ENCODE data around the gene EVPLL.
A peak's percentile ranks its signal among the peaks of the same experiment; 100 is the strongest.
"Not testable (repeated sequence)": the region's sequence is repeated elsewhere in the genome, so short reads cannot be mapped to it uniquely, and the experiment has no call there.

EVPLL gene

DNA sequence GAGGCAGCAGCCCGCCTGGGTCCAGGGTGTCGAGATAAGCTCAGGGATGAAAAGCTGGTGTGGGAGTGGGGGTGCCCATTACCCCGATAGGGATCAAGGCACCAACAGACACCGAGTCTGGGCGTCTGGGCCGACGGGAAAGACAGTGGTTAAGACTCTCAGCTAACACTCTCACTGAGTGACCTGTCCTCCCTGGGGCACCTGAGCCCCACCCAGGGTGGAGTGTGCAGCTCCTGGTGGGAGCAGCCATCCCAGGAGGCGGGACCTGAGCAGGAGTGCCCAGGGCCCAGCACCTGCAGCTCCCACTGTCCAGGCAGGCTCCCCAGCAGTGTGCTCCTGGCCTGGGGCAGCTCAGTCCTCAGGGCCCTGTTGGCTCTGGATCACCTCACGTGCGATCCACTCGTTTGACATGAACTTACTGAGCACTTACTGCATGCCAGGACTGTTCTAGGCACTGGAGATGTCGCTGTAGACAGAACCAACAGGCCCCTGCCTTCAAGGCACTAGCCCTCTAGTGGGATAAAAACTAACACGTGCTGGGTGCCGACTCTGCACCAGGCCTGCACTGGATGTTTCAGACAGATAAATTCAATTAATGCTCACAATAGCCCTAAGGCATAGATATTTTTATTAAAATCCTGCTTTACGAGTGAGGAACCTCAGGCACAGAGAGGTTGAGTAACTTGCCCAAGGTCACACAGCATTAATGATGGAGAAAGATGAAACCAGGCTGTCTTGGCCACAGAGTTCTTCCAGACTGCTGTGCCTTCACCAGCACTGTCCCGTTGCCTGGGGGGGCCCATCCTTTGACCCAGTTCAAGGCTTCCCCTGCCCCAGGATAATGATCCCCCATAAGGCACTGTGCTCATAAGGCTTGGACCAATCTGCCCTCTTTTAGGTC lies 1.9 kb downstream of the EVPLL start:
- DNase-seq = no peak

DNA sequence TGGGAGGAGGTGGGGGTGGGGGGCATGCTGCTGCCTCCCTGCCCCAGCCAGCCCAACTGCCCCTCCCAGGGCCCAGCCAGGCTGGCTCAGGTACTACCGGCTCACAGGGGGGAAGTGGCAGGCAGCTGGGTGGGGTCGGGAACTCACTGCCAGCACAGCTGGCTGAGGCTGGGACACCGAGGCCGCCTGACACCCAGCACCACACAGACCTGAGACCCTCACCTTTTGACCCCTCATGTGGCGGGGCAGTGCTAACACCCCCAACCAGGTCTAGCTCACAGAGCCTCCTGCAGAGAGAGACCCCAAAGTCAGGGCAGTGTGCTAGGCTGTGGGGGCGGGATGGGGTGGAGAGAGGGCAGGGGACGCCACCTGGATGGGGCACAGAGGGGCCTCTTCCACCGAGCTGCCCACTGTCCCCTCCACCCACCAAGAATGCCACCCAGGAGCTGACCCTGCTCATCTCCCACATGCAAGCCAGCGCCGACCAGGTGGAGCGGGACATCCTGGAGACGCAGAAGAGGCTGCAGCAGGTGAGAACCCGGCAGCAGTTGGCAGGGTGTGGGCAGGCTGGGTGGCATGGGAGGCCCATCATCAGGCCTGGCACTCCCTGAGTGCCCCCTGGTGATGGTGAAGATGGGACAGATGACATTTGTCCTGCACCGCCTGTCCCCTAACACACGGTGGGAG lies 3.0 kb downstream of the EVPLL start:
- no peak for DNase-seq

GRCh38 chr17:18381158-18381952 lies 3.8 kb downstream of the EVPLL start:
- DNase-seq = no peak

DNA sequence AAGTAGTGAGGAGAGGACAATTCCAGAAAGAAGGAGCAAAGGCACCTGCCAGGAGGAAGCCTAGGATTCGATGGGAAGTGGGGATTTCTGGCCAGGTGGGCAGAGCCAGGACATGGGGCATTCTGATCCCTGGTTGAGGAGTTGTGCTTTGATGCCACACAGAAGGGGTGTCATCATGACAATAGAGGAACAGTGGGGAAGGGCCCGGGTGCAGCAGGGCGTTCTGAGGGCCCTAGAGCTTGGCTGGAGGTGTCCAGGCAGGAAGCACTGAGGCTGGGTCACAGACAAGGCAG lies 4.3 kb downstream of the EVPLL start:
- no peak for DNase-seq

GRCh38 chr17:18382441-18383078 lies 5.0 kb downstream of the EVPLL start:
- no peak for DNase-seq

GRCh38 chr17:18383079-18383481 lies 5.5 kb downstream of the EVPLL start:
- DNase-seq = not testable (repeated sequence)

DNA sequence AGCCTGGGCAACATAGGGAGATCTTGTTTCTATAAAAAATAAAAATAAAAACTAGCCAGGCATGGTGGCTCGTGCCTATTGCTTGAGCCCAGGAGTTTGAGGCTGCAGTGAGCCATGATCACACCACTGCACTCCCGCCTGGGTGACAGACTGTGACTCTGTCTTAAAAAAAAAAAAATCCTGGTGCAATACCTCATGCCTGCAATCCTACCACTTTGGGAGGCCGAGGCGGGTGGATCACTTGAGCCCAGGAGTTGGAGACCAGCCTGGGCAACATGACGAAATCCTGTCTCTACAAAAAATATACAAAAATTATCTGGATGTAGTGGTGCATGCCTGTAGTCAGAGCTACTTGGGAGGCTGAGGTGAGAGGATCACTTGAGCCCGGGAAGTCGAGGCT lies 6.7 kb downstream of the EVPLL start:
- not testable (repeated sequence) for DNase-seq

- not testable (repeated sequence) for DNase-seq
Measured at GRCh38 chr17:18387583-18387982, 10.0 kb downstream of the EVPLL start.

- not testable (repeated sequence) for DNase-seq
Measured at GRCh38 chr17:18388266-18388665, 10.7 kb downstream of the EVPLL start.

GRCh38 chr17:18388728-18389127 lies 11.2 kb downstream of the EVPLL start:
- DNase-seq = not testable (repeated sequence)

- DNase-seq = not testable (repeated sequence)
Measured at GRCh38 chr17:18401872-18402590, 24.5 kb downstream of the EVPLL start.

DNA sequence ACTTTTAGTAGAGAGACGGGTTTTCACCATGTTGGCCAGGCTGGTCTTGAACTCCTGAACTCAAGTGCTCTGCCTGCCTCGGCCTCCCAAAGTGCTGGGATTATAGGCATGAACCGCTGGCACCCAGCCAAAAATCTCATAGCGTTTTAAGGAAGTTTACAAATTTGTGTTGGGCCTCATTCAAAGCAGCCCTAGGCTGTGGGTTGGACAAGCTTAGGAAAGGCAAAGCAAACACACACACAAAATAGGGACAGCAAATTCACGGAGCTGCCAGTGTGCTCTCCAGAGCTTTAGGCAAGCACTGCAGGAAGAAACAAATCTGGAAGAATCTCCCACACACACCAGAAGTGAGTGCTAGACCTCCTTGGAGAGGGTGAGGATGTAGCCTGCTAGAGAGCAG lies 25.6 kb downstream of the EVPLL start:
- DNase-seq = not testable (repeated sequence)

DNA sequence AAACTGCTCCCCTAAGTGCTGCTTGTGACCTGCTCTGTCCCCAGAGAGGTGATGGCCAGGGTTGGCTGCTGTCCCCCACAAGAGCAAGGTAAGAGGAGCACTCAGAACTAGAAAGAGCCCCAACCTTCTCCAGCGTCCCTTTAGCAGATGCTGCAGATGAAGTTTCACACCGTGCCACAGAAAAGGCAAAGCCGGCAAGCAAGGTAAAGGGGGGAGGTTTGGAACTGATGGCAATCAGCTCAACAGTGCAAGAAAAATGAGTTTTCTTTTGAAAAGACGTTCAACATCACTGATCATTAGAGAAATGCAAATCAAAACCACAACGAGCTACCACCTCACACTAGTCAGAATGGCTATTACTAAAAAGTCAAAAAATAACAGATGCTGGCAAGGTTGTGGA lies 26.0 kb downstream of the EVPLL start:
- not testable (repeated sequence) for DNase-seq

- DNase-seq = not testable (repeated sequence)
Measured at GRCh38 chr17:18408906-18409305, 31.3 kb downstream of the EVPLL start.

GRCh38 chr17:18409321-18409720 lies 31.7 kb downstream of the EVPLL start:
- not testable (repeated sequence) for DNase-seq

DNA sequence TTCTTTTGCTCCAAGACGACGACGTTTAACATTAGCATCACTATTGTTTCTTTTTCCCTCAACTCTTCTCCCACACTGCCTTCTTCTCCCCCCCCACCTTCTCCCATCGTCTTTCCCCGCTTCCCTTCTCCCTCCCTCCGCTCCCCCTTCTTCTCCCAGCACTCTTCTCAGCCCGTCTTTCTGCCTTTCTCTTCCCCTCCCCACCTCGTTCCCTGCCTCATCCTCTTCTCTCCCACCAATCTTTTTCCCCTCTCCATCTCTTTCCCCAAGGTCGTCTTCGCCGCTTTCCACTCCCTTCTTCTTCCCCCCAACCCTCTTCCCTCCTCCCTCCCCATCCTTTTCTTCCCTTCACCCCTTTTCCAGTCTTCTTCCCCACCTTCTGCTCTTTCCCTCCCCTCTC lies 33.2 kb downstream of the EVPLL start:
- DNase-seq = not testable (repeated sequence)

GRCh38 chr17:18411377-18411864 lies 33.8 kb downstream of the EVPLL start:
- DNase-seq = peak; percentile 63

GRCh38 chr17:18412001-18412538 lies 34.5 kb downstream of the EVPLL start:
- DNase-seq = not testable (repeated sequence)

DNA sequence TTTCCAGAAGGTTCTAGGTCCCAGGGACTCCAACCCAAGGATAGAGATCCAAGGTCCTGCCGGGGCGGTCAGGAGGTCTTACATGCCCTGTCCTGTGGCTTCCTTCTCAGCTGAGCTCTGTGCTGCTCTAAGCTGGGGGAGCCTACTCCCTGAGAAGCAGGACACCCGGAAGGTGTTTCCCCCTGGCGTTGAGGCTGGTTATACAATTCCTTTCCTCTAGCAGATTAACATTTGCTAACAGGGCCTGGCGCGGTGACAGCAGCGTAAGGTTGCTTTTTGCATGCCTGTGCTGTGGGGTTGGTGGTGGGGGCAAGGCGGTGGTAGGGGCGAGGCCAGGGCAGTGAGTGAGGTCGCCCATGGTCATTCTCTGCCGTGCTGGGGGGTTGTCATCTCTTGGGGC lies 43.9 kb downstream of the EVPLL start:
- not testable (repeated sequence) for DNase-seq

DNA sequence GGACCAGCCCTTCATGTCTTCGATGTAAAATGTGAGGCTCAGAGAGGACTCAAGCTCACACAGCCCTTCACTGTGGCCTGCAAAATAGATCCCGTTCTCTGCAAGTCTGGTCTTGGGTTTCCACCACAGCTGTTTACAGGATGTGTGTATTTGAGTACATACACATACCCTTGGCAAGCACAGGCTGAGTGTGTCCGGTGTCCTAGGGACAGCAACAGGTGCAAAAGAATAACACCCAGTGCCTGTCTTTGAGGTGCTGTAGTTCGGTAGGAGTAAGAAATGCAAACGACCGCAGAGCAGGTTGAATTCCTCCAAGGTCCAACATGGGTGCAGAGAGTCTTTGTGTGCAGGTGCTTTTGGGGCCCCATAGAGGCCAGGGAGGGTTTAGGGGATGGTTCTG lies 44.9 kb downstream of the EVPLL start:
- DNase-seq = not testable (repeated sequence)

GRCh38 chr17:18423015-18423414 lies 45.4 kb downstream of the EVPLL start:
- DNase-seq = not testable (repeated sequence)

GRCh38 chr17:18425593-18425992 lies 48.0 kb downstream of the EVPLL start:
- DNase-seq = not testable (repeated sequence)

Data from activated CD8-positive, alpha-beta memory T cell treated with anti-CD3 and anti-CD28 coated beads, Interleukin-2, amount 50 U/mL, for 48 hours (primary cell).